ENCODE results near the gene MPO.

DNA sequence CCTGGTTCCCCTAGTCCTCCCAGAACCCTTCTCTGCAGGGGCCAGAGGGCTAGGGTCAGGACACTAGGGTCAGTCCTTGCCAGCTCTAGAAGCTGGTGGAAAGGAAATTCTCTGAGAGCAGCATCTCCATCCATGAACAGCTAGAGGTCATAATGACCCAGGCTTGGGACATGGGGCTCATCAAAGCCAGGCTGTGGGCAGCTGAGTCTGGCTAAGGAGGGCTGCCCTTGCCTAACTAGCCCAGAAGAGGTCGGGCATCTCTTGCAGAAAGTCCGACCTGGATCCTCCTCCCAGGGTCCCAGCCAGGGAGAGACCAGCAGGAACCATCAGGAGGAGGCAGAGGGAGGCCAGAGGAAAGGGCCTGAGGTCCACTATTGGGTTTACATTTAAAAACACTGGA, 4.3 kb downstream of the MPO start:
- TF ChIP-seq, protein P1, sequence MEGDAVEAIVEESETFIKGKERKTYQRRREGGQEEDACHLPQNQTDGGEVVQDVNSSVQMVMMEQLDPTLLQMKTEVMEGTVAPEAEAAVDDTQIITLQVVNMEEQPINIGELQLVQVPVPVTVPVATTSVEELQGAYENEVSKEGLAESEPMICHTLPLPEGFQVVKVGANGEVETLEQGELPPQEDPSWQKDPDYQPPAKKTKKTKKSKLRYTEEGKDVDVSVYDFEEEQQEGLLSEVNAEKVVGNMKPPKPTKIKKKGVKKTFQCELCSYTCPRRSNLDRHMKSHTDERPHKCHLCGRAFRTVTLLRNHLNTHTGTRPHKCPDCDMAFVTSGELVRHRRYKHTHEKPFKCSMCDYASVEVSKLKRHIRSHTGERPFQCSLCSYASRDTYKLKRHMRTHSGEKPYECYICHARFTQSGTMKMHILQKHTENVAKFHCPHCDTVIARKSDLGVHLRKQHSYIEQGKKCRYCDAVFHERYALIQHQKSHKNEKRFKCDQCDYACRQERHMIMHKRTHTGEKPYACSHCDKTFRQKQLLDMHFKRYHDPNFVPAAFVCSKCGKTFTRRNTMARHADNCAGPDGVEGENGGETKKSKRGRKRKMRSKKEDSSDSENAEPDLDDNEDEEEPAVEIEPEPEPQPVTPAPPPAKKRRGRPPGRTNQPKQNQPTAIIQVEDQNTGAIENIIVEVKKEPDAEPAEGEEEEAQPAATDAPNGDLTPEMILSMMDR (conservative IDR thresholded peaks at IDR 0.05), result no peak
- TF ChIP-seq EZH2 (IDR thresholded peaks at IDR 0.05; ENCODE audit: low read depth), result no peak

Measured in PC-9 (cell line).